ENCODE data around the gene WDR93. TPM values are rescaled to one million over a fixed set of nuclear protein-coding genes. Genes with fewer than 3 reads are reported as not detected.
A peak's percentile ranks its signal among the peaks of the same experiment; 100 is the strongest.
"Not testable (repeated sequence)": the region's sequence is repeated elsewhere in the genome, so short reads cannot be mapped to it uniquely, and the experiment has no call there.

The WDR93 gene
- total RNA-seq, 1 donor from 2014 or later = not detected

- intact Hi-C loops (cut with micrococcal nuclease) = no loop called here
- ATAC-seq = no peak
- no peak for DNase-seq
Observed at GRCh38 chr15:89677381-89677780, 13.2 kb upstream of the WDR93 start.

- intact Hi-C loops (cut with micrococcal nuclease) = no loop called here
- ATAC-seq = no peak
Observed at GRCh38 chr15:89679212-89679611, 11.4 kb upstream of the WDR93 start, which contains the start of gene PLIN1. Gene PLIN1 (minus strand): TSS chr15:89679367. CDS start chr15:89677489, 1,878 bp downstream.

GRCh38 chr15:89680282-89680873 lies 10.2 kb upstream of the WDR93 start:
- ATAC-seq = peak; percentile 95
- intact Hi-C loops (cut with micrococcal nuclease) = no loop called here
- DNase-seq = no peak

More at GRCh38 chr15:89679212-89679611, 11.4 kb upstream of the WDR93 start, which contains the start of gene PLIN1:
- DNase-seq = no peak

GRCh38 chr15:89681146-89681545 lies 9.5 kb upstream of the WDR93 start:
- ATAC-seq (peak; percentile 11), DNase-seq (no peak)
- intact Hi-C loops (cut with micrococcal nuclease) = no loop called here

- no peak for ATAC-seq
- intact Hi-C loops (cut with micrococcal nuclease) = no loop called here
- DNase-seq = no peak
Observed at GRCh38 chr15:89685995-89686394, 4.6 kb upstream of the WDR93 start.

- intact Hi-C loops (cut with micrococcal nuclease) = no loop called here
- no peak for ATAC-seq
Observed at GRCh38 chr15:89686522-89686921, 4.1 kb upstream of the WDR93 start.

GRCh38 chr15:89689930-89690275 lies 708 bp upstream of the WDR93 start:
- intact Hi-C loops (cut with micrococcal nuclease); ATAC-seq: not testable (repeated sequence)

More at GRCh38 chr15:89686522-89686921, 4.1 kb upstream of the WDR93 start:
- no peak for DNase-seq

GRCh38 chr15:89693091-89693490 lies 2.5 kb downstream of the WDR93 start:
- no peak for ATAC-seq
- intact Hi-C loops (cut with micrococcal nuclease) = no loop called here

More at GRCh38 chr15:89689930-89690275, 708 bp upstream of the WDR93 start:
- not testable (repeated sequence) for DNase-seq

GRCh38 chr15:89693696-89694095 lies 3.1 kb downstream of the WDR93 start:
- intact Hi-C loops (cut with micrococcal nuclease) = no loop called here
- ATAC-seq = no peak

More at GRCh38 chr15:89693091-89693490, 2.5 kb downstream of the WDR93 start:
- no peak for DNase-seq

GRCh38 chr15:89695198-89695597 lies 4.6 kb downstream of the WDR93 start:
- intact Hi-C loops (cut with micrococcal nuclease) = no loop called here
- no peak for ATAC-seq

More at GRCh38 chr15:89693696-89694095, 3.1 kb downstream of the WDR93 start:
- DNase-seq = no peak

GRCh38 chr15:89704411-89704810 lies 13.8 kb downstream of the WDR93 start:
- intact Hi-C loops (cut with micrococcal nuclease) = no loop called here
- no peak for DNase-seq
- no peak for ATAC-seq

More at GRCh38 chr15:89695198-89695597, 4.6 kb downstream of the WDR93 start:
- DNase-seq = no peak

GRCh38 chr15:89707577-89707976 lies 17.0 kb downstream of the WDR93 start:
- intact Hi-C loops (cut with micrococcal nuclease) = no loop called here
- ATAC-seq (no peak), DNase-seq (no peak)

- ATAC-seq (no peak), DNase-seq (no peak)
- intact Hi-C loops (cut with micrococcal nuclease) = no loop called here
Observed at GRCh38 chr15:89714775-89715174, 24.2 kb downstream of the WDR93 start.

- ATAC-seq (no peak), DNase-seq (no peak)
- intact Hi-C loops (cut with micrococcal nuclease) = no loop called here
Observed at GRCh38 chr15:89723031-89723430, 32.4 kb downstream of the WDR93 start.

- ATAC-seq (no peak), DNase-seq (no peak)
- intact Hi-C loops (cut with micrococcal nuclease) = no loop called here
Observed at GRCh38 chr15:89724621-89725020, 34.0 kb downstream of the WDR93 start.

GRCh38 chr15:89725064-89725463 lies 34.5 kb downstream of the WDR93 start:
- no peak for ATAC-seq
- intact Hi-C loops (cut with micrococcal nuclease) = no loop called here
- DNase-seq = no peak

GRCh38 chr15:89728254-89728653 lies 37.6 kb downstream of the WDR93 start:
- intact Hi-C loops (cut with micrococcal nuclease) = no loop called here
- DNase-seq = no peak
- peak; percentile 75 for ATAC-seq

- DNase-seq (no peak), ATAC-seq (no peak)
- intact Hi-C loops (cut with micrococcal nuclease) = no loop called here
Observed at GRCh38 chr15:89731275-89731674, 40.7 kb downstream of the WDR93 start.

GRCh38 chr15:89732451-89733172 lies 42.0 kb downstream of the WDR93 start:
- no peak for ATAC-seq
- DNase-seq = no peak
- intact Hi-C loops (cut with micrococcal nuclease) = no loop called here

GRCh38 chr15:89735773-89736172 lies 45.2 kb downstream of the WDR93 start:
- no peak for ATAC-seq
- no peak for DNase-seq
- intact Hi-C loops (cut with micrococcal nuclease) = no loop called here

GRCh38 chr15:89740137-89740536 lies 49.5 kb downstream of the WDR93 start:
- no peak for DNase-seq
- ATAC-seq = peak; percentile 91
- intact Hi-C loops (cut with micrococcal nuclease) = no loop called here
